NCI-H2196 treated with DMSO at 0.1 percent for 48 hours (cell line): ENCODE measurements around the gene CHSY3.

ENCODE experiments used
- DNase-seq: peaks from one replicate; lab custom pipeline; 2025; ENCODE audit not compliant: unreplicated experiment; lab: John Stamatoyannopoulos, UW

CHSY3 gene

DNA sequence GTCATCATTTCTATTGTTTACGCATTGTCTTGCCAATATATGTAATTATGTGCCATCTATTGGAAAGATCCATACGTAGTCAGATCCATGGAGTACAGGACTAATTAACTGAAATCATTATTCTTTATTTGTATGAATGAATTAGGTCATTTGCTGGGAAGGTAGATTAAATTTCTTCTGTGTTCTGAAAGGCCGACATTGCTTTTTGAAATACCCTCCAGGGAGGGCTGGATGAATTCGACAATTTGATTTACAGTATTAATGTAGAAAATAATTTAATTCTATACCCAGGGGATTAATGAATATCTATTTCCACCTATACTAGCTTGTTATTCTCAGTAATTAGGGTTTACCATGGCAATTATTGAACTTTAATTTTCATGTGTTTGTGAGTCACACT, 117.6 kb downstream of the CHSY3 start:
- no peak for DNase-seq

DNA sequence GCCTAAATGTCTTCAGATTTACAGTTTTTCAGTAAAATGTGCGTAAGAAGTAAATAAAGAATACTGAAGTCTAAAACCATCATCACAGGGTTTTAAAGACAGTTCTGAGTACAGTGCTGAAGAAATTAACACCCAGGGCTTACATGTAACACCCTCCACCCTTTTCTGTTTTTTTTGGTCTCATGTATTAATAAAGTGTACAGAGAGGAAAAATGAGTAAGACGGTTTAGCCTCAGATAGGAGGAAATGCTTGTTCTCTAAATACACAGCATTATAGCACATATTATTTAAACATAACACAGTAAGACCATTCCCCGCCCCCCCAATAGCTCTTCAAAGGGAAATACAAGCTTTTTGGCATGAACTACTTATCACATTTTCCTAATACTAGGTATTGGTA, 119.3 kb downstream of the CHSY3 start:
- DNase-seq, result no peak

DNA sequence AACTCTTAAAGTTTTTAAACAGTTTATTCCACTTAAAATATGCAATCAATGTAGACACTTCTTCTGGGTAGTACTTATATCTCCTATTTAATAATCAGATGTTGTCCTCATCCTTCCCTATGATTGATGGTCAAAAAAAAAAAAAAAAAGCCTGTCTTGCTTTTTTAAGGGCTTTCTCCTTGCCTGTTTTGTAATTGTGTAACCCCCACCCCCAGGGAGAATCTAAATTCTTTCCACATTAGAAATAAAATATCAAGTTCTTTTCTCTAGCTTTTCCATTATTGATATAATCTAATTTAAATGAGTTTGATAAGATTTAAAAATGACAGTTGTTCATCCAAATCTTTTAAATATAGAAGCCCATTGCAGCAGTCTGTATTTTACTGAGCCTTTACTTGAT, 119.7 kb downstream of the CHSY3 start:
- no peak for DNase-seq

DNA sequence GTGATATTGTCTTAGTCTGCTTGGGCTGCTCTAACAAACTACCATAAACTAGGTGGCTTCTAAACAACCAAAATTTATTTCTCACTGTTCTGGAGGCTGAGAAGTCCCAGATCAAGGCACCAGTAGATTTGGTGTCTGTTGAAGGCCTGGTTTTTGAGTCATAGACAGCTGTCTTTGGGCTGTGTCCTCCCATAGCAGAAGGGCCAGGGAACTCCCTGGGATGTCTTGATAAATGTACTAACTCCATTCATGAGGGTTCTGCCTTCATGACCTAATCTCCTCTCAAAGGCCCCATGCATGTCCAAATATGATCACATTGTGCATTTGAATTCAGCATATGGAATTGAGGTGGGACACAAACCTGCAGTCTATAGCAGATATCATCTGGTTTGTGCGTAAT, 121.2 kb downstream of the CHSY3 start:
- DNase-seq, result no peak

DNA sequence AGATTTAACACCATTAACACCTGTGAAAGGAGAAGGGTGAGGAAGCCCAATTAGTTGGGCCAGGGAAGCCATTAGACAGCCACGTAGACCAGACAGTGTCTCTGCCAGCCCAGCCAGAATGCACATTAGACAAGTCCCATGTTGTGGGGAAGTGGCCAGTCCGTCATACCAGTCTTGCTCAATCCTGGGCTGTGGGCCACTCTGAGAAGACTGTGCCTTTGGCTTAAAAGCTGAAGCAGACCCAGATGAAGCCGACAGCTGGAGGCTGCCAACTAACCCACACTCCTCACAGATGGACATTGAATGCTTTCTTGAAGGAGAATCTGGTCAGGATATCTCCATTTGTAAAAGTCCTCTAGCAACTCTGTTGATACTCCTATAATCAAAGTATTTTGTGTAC, 128.5 kb downstream of the CHSY3 start:
- no peak for DNase-seq

DNA sequence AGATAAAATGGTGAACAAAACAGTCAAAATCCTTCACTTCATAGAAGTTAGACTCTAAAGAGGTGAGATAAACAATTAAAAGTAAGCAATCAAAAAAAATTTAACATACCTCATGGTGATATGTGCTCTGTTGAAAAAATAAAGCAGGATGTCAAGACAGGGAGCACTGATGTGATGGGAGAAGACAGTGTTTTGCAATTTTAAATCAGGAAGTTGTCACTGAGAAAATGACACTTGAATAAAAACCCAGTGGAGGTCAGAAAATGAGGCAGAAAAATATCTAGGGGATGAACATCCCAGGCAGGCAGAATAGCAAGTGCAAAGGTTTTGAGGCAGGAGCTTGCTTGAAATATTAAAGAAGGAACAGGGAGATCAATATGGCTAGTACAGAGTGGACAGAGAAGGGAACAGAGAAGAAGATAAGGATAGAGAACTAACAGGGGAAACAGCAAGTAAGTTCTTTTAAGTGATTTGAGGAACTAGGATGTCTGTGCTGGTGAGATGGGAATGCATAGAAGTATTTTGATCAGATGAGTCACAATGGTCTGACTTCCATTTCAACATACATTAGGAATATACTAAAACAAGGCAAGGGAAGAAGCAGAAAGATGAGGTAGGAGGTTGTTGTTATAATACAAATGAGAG, 130.4 kb downstream of the CHSY3 start:
- no peak for DNase-seq

DNA sequence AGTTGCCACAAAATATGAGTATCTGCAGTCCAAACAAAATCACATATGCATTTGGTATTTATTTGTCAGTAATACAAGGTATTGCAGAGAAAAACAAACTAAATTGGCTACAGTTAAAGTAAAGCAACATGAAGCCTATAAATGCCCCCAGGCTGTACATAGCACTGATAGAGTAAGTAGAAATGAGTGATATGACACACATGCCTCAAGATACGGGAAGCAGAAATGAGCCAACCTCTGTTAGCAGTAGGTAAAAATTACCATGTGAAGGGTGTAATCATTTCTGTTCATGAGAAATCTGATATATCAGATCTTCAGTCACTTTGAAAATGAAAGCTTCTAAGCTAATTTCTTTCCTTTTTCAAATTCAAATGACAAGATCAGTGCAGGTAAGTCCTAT, 131.1 kb downstream of the CHSY3 start:
- no peak for DNase-seq

DNA sequence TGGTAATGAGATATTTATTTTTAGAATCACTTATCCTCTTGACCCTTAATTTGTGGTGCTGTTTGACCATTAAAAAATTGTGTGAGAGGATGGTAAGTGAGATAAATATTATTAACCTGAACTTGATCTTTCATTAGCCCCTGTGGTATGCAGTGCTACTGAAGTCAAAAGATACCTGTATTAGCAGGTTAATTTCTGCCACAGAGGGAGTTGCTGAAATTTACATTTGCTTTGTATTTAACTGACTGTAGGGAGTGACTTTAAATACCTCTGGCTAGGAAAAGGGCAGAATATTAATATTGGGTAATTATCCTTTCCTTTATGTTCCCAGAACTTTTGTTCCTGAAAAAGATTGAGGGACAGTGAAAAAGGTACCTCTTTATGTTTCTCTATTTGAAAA, 133.6 kb downstream of the CHSY3 start:
- no peak for DNase-seq

DNA sequence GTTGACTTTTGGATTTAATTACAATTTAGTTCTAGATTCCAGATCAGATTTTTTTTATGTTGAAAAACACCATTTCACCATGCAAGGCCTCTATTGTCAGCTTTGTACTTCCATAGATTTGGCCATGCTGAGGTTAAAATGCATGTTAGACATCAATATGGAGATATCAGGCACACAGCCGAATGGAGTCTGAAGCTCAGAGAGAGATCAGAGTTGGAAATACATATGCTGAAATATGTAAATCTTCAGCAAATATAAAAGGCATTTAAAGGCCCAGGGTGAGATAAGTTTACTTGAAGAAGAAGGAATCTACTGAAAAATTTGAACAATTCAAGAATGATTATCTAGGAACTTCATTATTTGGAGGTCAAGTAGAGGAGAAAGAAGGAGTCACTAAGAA, 139.6 kb downstream of the CHSY3 start:
- no peak for DNase-seq

DNA sequence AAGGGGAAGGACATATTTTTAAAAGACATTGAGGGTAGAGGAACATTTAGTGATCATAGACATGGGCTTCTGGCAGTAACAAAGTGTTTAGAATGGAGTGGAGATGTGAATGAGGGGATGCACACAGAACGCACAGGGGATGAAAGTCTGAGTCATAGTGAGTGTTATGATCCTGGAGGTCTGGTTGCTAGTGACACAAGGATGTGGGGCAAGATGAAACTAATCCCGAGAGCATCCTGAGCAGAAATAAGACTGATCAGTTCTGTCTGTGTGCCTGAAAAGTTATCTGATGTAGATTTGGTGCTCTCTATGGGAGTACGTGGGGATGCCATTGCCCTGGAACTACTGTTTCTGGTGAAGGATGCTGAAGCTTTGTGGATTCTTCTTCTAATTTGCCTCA, 141.1 kb downstream of the CHSY3 start:
- no peak for DNase-seq

DNA sequence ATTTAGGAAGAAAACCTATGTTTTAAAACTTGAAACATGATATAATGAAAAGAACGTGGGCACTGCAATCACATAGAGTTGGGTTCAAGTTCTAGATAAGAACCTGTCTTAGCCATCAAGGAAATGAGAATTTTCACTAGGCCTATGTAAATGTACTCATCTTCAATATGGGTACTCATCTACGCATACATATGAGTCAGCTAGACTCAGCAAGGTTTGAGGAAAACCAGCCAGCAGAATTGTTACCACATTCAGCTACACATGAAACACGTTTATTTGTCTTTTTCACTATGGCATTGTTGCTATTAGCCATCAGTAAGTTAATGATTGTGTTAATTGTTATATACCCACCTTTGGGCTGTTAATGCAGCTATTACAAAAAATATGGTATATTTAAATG, 146.3 kb downstream of the CHSY3 start:
- DNase-seq, result no peak

DNA sequence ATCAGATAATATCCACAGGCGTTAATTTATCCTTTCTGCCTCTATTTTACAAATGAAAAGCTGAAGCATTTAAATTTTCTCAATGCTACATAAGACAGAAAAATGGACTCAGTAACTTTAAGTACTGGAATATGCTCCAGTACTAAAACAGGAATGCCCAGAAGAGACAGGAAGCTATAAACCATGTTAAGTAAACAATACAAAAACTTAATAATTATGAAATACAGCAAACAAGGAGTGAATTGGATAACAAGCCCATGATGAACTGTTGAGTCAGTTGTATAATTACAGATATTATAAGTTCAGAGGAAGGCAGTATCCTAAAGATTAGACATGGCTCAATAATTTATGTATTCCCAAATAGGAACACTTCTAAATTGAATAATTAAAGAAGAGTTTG, 148.5 kb downstream of the CHSY3 start:
- DNase-seq, result no peak

DNA sequence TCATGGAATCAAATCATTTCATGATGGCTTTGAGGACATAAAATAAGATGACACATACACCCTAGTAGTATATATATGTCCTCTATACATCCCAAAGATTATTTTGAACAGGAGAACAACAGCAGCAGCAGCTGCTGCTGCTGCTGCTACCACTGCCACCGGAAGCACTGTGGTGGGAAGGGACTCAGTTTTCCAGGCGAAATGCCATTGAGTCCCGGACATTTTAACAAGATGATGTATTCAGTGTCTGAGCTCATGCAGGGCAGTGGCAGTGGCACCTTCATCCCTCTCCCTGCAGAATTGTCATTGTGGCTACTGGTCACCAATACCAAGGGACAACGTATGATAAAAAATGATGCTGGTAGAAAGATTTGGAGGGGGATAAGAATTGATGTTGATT, 151.3 kb downstream of the CHSY3 start:
- no peak for DNase-seq

DNA sequence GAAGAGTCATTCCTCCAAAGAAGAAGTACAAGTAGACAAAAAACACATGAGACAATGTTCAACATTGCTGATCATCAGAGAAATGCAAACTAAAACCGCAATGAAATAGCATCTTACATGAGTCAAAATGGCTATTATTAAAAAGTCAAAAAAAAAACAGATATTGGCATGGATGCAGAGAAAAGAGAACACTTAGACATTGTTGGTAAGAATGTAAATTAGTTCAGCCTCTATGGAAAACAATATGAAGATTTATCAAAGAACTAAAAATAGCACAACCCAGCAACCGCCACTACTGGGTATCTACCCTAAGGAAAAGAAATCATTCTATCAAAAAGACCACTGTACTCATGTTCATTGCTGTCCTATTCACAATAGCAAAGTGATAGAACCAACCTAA, 157.5 kb downstream of the CHSY3 start:
- DNase-seq, result no peak

DNA sequence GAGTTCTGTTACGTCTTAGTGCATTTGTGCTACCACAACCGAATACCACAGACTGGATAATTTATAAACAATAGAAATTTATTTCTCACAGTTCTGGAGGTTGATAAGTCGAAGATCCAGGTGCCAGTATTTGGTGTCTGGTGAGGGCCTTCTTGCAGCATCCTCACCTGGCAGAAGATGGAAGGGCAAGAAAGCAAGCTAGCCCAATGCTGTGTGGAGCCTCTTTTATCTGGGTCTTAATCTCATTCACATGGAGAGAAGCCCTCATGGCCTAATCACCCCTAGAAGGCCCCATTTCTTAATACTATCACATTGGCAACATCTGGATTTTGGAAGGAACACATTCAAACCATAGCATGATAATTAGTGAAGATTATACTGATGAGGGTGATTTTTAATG, 159.3 kb downstream of the CHSY3 start:
- no peak for DNase-seq

DNA sequence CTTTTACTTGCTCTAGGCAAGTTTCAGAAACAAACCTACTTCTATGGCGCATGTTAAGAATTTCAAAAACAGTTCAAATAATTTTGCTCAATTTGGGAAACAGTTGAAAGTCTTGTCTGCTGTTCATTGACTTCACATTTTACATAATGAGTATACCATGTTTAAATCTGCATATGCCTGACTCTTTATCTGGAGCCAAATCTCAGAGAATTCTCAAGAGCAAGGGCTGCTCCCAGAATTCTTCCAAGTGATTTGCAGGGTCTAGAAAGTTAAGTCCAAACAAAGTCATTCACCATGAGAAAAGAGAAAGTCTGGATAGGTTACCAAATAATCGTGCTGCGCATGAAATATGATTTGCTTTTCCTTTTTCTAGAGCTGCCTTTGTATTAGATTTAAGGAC, 160.2 kb downstream of the CHSY3 start:
- DNase-seq, result no peak

DNA sequence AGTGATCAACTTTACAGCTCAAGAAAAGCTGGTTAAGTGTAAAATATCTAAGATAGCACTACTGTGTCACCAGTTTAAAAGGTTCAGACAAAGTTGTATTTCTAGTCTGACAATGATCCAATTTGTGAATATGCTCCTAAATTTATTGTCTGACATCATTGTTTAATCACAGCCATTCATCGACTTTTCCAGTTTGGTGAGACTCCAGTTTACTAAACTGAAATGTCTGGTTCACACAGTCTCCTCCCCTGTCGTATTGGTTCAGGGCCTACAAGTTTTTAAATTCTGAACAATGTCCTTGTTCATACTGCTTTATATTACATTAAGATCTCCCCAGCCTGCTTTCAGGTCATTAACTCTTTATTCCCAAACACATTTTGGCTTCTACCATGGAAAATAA, 161.4 kb downstream of the CHSY3 start:
- no peak for DNase-seq

DNA sequence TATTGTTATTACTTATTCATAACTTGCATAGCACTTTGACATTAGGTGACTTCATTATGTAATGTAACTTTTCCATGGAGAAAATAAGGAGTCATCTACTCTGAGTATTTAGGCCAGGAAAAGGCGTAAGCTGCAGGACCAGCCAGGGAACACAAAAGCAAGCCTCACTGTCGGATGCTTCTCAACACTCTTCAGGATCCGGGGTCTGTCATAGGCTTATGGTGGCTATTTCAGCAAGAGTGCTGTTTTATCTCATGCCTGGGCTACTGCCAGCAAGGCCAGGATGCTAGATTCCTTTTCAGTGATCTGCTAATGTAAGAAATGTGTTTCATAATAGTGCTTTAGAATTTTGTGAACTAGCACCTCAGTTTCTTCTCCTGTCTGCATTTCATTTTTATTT, 162.4 kb downstream of the CHSY3 start:
- DNase-seq, result no peak

DNA sequence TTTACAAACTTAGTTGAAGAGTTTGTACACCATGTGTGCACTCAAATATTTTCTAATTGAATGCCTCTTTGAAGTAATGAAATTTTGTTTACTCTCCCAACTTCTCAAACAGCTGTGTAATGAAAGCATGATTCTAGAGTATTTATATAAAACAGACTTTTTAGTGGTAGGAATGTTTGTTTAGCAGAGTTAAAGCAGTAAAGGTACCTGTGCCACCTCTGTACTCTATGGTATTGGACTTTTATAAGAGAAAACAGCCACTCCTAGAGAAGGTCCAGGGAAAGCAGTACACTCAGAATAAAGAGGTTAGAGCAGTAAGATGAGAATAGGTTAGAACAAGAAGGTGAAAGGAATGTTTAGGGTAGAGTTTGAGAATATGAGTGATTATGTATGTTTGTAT, 163.1 kb downstream of the CHSY3 start:
- no peak for DNase-seq

DNA sequence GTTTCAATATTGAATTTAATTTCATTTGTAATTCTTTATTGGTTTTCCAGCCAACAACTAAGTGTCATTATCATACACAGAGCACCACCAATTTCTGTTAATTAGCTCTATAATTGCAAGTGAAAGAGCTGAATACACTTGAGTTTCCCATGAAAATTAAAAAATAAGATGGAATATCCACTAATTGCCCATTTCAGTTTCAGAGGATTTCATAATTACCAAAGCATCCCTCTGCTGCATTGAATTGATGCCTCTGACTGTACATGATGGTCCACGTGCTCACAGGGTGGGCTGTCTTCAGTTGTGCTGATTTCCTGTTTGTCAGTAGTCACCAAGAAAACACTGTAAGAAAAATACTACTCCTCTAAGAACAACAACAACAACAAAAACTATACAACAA, 163.8 kb downstream of the CHSY3 start:
- DNase-seq, result no peak

DNA sequence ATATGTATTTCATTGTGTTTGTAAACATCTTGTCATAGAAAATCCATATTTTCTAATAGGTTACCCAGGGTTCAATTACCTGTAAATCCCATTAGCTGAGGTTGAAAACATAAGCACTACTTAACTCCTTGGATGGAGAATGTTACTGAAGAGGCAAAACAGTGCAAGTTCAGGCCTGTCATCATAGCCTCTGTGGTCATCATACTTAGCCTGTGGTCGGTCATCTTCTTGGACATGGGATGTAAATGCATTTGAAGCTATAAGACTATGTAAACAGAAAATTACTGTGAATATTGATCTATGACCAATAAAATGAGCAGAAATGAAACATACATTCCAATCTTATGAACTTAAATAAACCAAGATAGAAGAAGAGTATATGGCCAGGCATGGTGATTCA, 164.7 kb downstream of the CHSY3 start:
- DNase-seq, result no peak

DNA sequence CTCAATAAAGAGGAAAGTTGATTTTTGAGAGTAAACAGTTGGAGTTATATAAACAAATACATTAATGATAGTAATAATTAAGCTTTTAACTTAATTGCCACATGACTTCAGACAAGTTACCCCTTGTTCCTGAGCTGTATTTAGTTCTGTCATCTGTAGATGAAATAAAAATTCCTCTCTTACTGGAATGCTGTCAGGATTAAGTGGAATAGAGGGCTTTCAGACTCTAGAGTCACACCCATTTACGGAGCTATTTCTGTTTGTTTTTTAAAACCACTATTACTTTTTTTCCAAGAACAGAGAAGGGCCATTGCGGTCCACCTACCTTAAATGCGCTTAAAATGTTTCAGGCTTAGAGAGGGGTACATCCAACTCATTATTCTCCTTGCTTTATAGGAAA, 170.6 kb downstream of the CHSY3 start:
- no peak for DNase-seq

DNA sequence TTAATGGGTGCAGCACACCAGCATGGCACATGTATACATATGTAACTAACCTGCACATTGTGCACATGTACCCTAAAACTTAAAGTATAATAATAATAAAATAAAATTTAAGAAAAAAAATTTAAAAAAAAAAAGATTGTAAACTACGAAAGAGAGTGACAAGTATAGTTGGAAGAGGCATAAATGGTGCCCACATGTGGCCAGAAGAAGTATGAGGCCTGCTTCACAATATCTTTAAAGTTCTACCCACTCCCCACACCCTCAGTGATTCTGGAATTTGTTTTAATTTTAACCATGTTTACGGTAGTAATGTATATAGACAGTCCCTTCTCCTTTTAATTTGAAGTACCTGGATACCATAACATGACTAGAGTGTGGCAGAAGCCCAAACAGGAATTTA, 172.7 kb downstream of the CHSY3 start:
- no peak for DNase-seq

DNA sequence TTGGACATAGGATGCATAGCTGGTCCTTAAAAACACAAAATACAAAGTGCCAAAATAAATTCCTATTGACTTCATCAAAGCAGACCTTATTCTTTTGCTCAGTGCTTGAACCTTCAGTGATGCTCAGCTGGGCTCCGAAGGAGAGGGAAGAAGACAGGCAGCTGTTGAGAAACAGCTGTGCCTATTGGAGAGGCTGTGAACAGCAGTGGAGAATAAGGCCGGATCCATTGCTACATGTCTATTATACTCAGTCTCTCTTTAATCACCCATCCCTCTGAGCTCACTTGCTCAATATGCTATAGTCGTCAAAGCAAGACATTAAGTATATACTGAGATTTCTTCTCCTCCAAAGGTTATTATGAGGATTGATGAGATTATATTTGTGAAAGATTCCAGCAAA, 174.4 kb downstream of the CHSY3 start:
- DNase-seq, result no peak
